Muscle layer of duodenum (tissue), 2 donors: ENCODE results near the gene CD1D.
"Not testable (repeated sequence)": the region's sequence is repeated elsewhere in the genome, so short reads cannot be mapped to it uniquely, and the experiment has no call there.

Experiments used
- H3K27ac ChIP-seq: one replicate; pipeline ENCODE4 v1.7.0; 2013; ENCODE audit warnings: mild to moderate bottlenecking, low read length
- H3K27me3 ChIP-seq: one replicate; pipeline ENCODE4 v1.7.0; 2013; ENCODE audit warnings: low read depth, mild to moderate bottlenecking, control low read depth, low read length
- H3K36me3 ChIP-seq, 2 donors: one replicate each; pipeline ENCODE4 v1.7.0; 2013; ENCODE audit warnings: low read length in 2 of 2, control low read depth in 1 of 2, mild to moderate bottlenecking in 1 of 2; ENCODE audit not compliant: insufficient read depth in 2 of 2, control insufficient read depth in 1 of 2
- H3K4me1 ChIP-seq, 2 donors: one replicate each; pipeline ENCODE4 v1.7.0; 2013; ENCODE audit warnings: low read length in 2 of 2, mild to moderate bottlenecking in 2 of 2, control low read depth in 1 of 2, moderate library complexity in 1 of 2; ENCODE audit not compliant: insufficient read depth in 2 of 2, control insufficient read depth in 1 of 2
- H3K4me3 ChIP-seq, 2 donors: one replicate each; pipeline ENCODE4 v1.7.0; 2013; ENCODE audit warnings: low read length in 2 of 2, low read depth in 1 of 2, mild to moderate bottlenecking in 1 of 2
- H3K9me3 ChIP-seq, 2 donors: one replicate each; pipeline ENCODE4 v1.7.0; 2013; ENCODE audit warnings: low read length in 2 of 2, control low read depth in 1 of 2, mild to moderate bottlenecking in 1 of 2; ENCODE audit not compliant: control insufficient read depth in 1 of 2
- donor health status: healthy.

CD1D gene

GRCh38 chr1:158150523-158150922 lies 30.2 kb upstream of the CD1D start:
- no peaks in the 10 kb centered on the region for H3K4me1 ChIP-seq
- no peaks in the 10 kb centered on the region for H3K9me3 ChIP-seq
- no peaks in the 10 kb centered on the region for H3K27me3 ChIP-seq
- no peaks in the 10 kb centered on the region for H3K36me3 ChIP-seq
- H3K4me3 ChIP-seq, result peak overlapping the region in 1 of 2 donors; percentile 60
- H3K27ac ChIP-seq, result no peak overlapping the region

DNA sequence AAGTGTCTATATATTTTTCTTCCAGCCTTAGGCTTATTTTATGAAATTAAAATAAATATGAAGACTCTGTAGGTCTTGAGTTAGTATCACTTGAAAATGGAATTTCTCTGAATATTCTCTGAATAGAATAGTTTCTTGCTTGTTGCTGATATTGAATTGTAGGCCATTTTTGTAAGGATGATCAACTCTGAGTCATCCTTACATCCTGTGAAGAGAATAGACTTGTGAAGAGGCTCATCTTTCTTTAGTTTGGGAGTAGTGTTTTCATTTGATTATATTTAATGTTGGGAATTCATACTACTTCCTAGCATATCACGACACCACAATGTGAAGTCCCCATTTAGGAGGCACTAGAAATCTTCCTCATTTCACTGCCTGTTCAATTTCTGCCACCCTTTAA lies 27.5 kb upstream of the CD1D start:
- no peaks in the 10 kb centered on the region for H3K4me1 ChIP-seq
- H3K9me3 ChIP-seq, result no peaks in the 10 kb centered on the region
- no peaks in the 10 kb centered on the region for H3K36me3 ChIP-seq
- no peak overlapping the region for H3K4me3 ChIP-seq
- H3K27ac ChIP-seq, result no peak overlapping the region
- H3K27me3 ChIP-seq, result no peaks in the 10 kb centered on the region

- Histone ChIP-seq H3K27me3 (no peaks in the 10 kb centered on the region), H3K36me3 (no peaks in the 10 kb centered on the region), H3K27ac (no peak overlapping the region), H3K9me3 (no peaks in the 10 kb centered on the region), H3K4me1 (no peaks in the 10 kb centered on the region), H3K4me3 (no peak overlapping the region)
These were observed 26.8 kb upstream of the CD1D start for GRCh38 chr1:158153746-158154444.

GRCh38 chr1:158154501-158154900 lies 26.2 kb upstream of the CD1D start:
- no peaks in the 10 kb centered on the region for H3K9me3 ChIP-seq
- H3K27ac ChIP-seq, result no peak overlapping the region

GRCh38 chr1:158155673-158156072 lies 25.0 kb upstream of the CD1D start:
- Histone ChIP-seq H3K4me3 (no peak overlapping the region), H3K9me3 (no peaks in the 10 kb centered on the region), H3K36me3 (no peaks in the 10 kb centered on the region), H3K27ac (no peak overlapping the region), H3K4me1 (no peaks in the 10 kb centered on the region), H3K27me3 (no peaks in the 10 kb centered on the region)

More at GRCh38 chr1:158154501-158154900, 26.2 kb upstream of the CD1D start:
- H3K4me1 ChIP-seq, result no peaks in the 10 kb centered on the region
- no peaks in the 10 kb centered on the region for H3K27me3 ChIP-seq
- H3K36me3 ChIP-seq, result no peaks in the 10 kb centered on the region
- H3K4me3 ChIP-seq, result no peak overlapping the region

GRCh38 chr1:158159597-158159996 lies 21.1 kb upstream of the CD1D start:
- no peaks in the 10 kb centered on the region for H3K36me3 ChIP-seq
- no peaks in the 10 kb centered on the region for H3K4me1 ChIP-seq
- H3K4me3 ChIP-seq, result no peak overlapping the region
- H3K9me3 ChIP-seq, result no peaks in the 10 kb centered on the region
- H3K27ac ChIP-seq, result no peak overlapping the region
- no peaks in the 10 kb centered on the region for H3K27me3 ChIP-seq

GRCh38 chr1:158161446-158161845 lies 19.2 kb upstream of the CD1D start:
- no peak overlapping the region for H3K4me3 ChIP-seq
- H3K27me3 ChIP-seq, result no peaks in the 10 kb centered on the region
- no peaks in the 10 kb centered on the region for H3K4me1 ChIP-seq
- H3K36me3 ChIP-seq, result no peaks in the 10 kb centered on the region
- no peak overlapping the region for H3K27ac ChIP-seq
- no peaks in the 10 kb centered on the region for H3K9me3 ChIP-seq

- H3K36me3 ChIP-seq, result no peaks in the 10 kb centered on the region
- H3K9me3 ChIP-seq, result no peaks in the 10 kb centered on the region
- no peaks in the 10 kb centered on the region for H3K27me3 ChIP-seq
- no peak overlapping the region for H3K4me3 ChIP-seq
- H3K27ac ChIP-seq, result no peak overlapping the region
- no peaks in the 10 kb centered on the region for H3K4me1 ChIP-seq
These were observed 17.4 kb upstream of the CD1D start for GRCh38 chr1:158163000-158163947.

DNA sequence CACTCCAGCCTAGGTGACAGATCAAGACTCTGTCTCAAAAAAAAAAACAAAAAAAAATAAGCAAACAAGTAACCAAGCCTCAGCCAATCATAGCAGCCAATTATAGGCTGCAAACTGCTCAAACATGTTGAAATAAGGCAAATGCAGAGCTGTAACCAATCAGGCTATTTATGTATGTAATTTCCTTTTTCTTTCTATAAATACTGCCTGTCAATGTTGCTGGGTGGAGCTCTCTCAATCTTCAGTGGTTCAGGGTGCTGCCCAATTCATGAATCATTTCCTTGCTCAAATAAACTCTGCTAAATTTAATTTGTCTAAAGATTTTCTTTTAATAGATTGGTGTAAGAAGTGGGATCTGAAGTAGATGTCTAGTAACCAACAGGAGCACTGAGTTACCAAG lies 11.6 kb upstream of the CD1D start:
- no peaks in the 10 kb centered on the region for H3K27me3 ChIP-seq

GRCh38 chr1:158175915-158176314 lies 4.8 kb upstream of the CD1D start:
- not testable (repeated sequence) for H3K4me3 ChIP-seq, H3K36me3 ChIP-seq, H3K9me3 ChIP-seq, H3K27me3 ChIP-seq, H3K27ac ChIP-seq
- H3K4me1 ChIP-seq, result peaks cover 0 to 13% of the 10 kb centered on the region in 2 donors

More for the DNA sequence above, 11.6 kb upstream of the CD1D start:
- Histone ChIP-seq H3K9me3 (peaks cover 0 to 3% of the 10 kb centered on the region in 2 donors), H3K36me3 (no peaks in the 10 kb centered on the region), H3K4me3 (no peak overlapping the region), H3K27ac (no peak overlapping the region), H3K4me1 (no peaks in the 10 kb centered on the region)

DNA sequence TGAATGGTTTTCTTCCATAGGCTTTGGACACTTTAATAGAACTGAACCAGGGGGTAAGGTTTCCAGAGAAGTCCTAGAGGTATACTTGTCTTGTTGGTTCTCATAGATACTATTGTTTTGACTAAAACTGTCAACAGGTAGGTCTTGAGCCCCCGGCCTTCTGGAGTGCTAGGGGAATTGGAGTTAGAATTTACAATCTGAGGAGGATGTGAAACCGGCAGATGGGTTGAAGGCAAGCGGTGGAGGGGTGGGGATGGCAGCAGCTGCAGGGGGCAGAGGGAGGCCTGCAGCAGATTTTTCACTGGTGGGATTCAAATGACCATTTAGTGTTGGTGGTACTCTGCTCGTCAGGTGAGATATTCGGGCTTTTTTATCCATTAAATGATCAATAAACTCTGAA lies 4.3 kb upstream of the CD1D start:
- H3K36me3 ChIP-seq, result no peaks in the 10 kb centered on the region
- peaks cover 2% of the 10 kb centered on the region for H3K27me3 ChIP-seq
- no peak overlapping the region for H3K27ac ChIP-seq
- H3K9me3 ChIP-seq, result no peaks in the 10 kb centered on the region
- H3K4me3 ChIP-seq, result no peak overlapping the region
- H3K4me1 ChIP-seq, result peaks cover 0 to 15% of the 10 kb centered on the region in 2 donors
